ENCODE results near the gene ADCK1. TPM values are rescaled to one million over a fixed set of nuclear protein-coding genes. Genes with fewer than 3 reads are reported as not detected.

Gene ADCK1
- total RNA-seq, 4 donors from 2014 or later = 10.7 to 33.0 (median 18.9) TPM

DNA sequence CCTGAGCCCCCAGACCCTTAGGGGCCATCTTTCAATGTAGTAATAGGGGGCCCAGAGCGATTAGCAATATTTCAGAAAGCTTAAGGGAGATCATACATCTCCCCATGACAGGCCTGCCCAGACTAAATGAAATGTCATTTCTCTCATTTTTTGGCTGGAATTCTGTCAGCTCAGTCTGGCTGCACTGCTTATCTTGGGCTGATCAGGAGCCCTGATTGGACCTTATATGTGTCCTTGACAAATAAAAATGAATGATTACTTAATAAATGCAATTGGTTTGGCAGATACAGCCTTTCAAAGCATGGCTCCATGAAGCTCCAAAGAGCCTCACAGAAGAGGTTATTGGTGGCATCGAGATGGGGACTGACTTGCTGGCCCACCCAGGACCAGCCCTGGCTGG, 121.9 kb downstream of the ADCK1 start:
- Histone ChIP-seq H3K27me3 (no peaks in the 10 kb centered on the region), H3K27ac (no peak overlapping the region), H3K36me3 (peaks cover 0 to 3% (median 0%) of the 10 kb centered on the region in 3 donors), H3K4me1 (no peaks in the 10 kb centered on the region), H3K4me3 (no peak overlapping the region), H3K9me3 (no peaks in the 10 kb centered on the region)
- no peak for DNase-seq
- TF ChIP-seq, protein P1, sequence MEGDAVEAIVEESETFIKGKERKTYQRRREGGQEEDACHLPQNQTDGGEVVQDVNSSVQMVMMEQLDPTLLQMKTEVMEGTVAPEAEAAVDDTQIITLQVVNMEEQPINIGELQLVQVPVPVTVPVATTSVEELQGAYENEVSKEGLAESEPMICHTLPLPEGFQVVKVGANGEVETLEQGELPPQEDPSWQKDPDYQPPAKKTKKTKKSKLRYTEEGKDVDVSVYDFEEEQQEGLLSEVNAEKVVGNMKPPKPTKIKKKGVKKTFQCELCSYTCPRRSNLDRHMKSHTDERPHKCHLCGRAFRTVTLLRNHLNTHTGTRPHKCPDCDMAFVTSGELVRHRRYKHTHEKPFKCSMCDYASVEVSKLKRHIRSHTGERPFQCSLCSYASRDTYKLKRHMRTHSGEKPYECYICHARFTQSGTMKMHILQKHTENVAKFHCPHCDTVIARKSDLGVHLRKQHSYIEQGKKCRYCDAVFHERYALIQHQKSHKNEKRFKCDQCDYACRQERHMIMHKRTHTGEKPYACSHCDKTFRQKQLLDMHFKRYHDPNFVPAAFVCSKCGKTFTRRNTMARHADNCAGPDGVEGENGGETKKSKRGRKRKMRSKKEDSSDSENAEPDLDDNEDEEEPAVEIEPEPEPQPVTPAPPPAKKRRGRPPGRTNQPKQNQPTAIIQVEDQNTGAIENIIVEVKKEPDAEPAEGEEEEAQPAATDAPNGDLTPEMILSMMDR (IDR thresholded peaks at IDR 0.05) = no peak
- no peak for TF ChIP-seq POLR2A (IDR thresholded peaks at IDR 0.05)

DNA sequence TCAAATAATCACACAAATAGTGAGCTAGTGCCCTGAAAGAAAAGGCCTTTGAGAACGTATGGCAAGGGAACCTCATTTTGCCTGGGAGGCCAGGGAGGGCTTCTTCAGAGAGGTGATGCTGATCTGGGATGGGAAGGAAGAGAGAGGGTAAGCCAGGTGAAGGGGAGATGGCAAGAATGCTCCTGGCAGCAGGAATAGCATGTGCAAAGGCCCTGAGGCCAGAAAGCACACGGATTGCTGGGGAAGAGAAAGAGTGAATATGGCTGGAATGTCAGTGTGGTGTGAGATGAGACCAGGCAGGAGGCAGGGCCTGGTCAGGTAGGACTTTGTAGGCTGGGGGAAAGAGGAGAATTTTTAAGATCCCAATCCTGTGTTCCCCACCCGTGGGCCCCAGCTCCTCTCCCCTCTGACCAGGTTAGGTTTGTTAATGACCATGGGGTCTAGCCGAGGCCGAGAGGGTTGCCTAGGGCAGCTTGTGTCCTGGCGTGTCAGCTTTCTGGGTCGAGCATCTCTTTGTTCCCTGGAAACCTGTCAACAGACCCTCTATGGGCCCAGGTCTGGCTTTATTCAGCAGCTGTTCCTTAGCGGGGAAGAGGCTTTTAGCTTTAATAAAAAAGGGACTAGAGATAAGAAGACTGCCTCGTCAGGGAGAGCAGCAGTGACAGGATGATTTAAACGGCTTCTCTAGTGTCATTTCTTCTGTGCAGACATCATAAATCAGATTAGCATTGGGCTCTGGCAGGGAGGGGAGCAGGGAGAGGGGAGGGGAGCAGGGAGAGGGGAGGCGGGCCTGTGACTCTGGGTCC, 123.4 kb downstream of the ADCK1 start:
- no peak for DNase-seq
- TF ChIP-seq POLR2A (IDR thresholded peaks at IDR 0.05) = no peak
- TF ChIP-seq, protein P1 (IDR thresholded peaks at IDR 0.05) = no peak
- no peaks in the 10 kb centered on the region for H3K4me1 ChIP-seq

GRCh38 chr14:77924141-77924948, 124.4 kb downstream of the ADCK1 start:
- H3K4me3 ChIP-seq = no peak overlapping the region
- H3K27me3 ChIP-seq = no peaks in the 10 kb centered on the region
- DNase-seq = no peak

More for the DNA sequence above, 123.4 kb downstream of the ADCK1 start:
- H3K4me3 ChIP-seq = no peak overlapping the region
- no peak overlapping the region for H3K27ac ChIP-seq
- H3K27me3 ChIP-seq = no peaks in the 10 kb centered on the region
- H3K9me3 ChIP-seq = no peaks in the 10 kb centered on the region
- peaks cover 0 to 3% (median 0%) of the 10 kb centered on the region in 3 donors for H3K36me3 ChIP-seq

DNA sequence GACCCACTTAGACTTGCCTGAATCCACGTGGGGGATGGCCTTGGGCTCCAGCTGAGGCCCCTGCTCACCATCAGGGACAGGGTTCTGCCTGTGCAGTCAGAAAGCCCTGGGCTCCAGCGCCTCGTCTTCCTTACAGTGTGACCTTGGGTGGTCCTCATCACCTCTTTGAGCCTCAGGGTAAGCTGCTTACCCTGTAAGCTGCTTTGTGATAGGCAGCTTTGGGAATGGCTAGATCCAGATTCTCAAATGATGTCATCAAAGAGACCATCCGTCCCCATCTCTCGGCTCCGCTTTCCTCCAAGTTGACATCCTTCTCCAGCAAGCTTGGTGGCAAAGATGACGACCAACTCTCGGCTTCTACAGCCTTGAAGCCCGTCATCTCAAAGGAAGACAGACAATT, 127.0 kb downstream of the ADCK1 start:
- Histone ChIP-seq H3K4me3 (no peak overlapping the region), H3K9me3 (no peaks in the 10 kb centered on the region), H3K27me3 (no peaks in the 10 kb centered on the region), H3K4me1 (no peaks in the 10 kb centered on the region), H3K27ac (no peak overlapping the region), H3K36me3 (peaks cover 0 to 3% (median 0%) of the 10 kb centered on the region in 3 donors)
- no peak for DNase-seq
- TF ChIP-seq, protein P1 (IDR thresholded peaks at IDR 0.05) = no peak
- TF ChIP-seq POLR2A (IDR thresholded peaks at IDR 0.05) = no peak

More at GRCh38 chr14:77924141-77924948, 124.4 kb downstream of the ADCK1 start:
- Histone ChIP-seq H3K9me3 (no peaks in the 10 kb centered on the region), H3K36me3 (peaks cover 0 to 3% (median 0%) of the 10 kb centered on the region in 3 donors), H3K4me1 (no peaks in the 10 kb centered on the region), H3K27ac (no peak overlapping the region)
- TF ChIP-seq, protein P1 (IDR thresholded peaks at IDR 0.05) = no peak
- TF ChIP-seq POLR2A (IDR thresholded peaks at IDR 0.05) = no peak

GRCh38 chr14:77931441-77931840, 131.5 kb downstream of the ADCK1 start:
- H3K36me3 ChIP-seq = peaks cover 0 to 35% (median 0%) of the 10 kb centered on the region in 3 donors

More at GRCh38 chr14:77931441-77931840, 131.5 kb downstream of the ADCK1 start:
- Histone ChIP-seq H3K27me3 (no peaks in the 10 kb centered on the region), H3K27ac (no peak overlapping the region), H3K9me3 (peaks cover 0 to 10% (median 0%) of the 10 kb centered on the region in 4 donors), H3K4me1 (no peaks in the 10 kb centered on the region), H3K4me3 (no peak overlapping the region)
- TF ChIP-seq, protein P1 (IDR thresholded peaks at IDR 0.05) = no peak
- no peak for DNase-seq

Measured in Peyer's patch (tissue), 4 donors.